ENCODE data around the gene EPHA3. TPM values are rescaled to one million over a fixed set of nuclear protein-coding genes. Genes with fewer than 3 reads are reported as not detected.

Gene EPHA3
- total and polyA plus RNA-seq, 2 donors from 2014 or later: 0.19 to 6.5 TPM

- Histone ChIP-seq H3K4me3 (ENCODE audit: low read length in 3 of 3) (no peak overlapping the region), H3K9ac (ENCODE audit: low read length in 3 of 3) (no peak overlapping the region), H3K9me3 (ENCODE audit: control insufficient read depth in 2 of 3, insufficient read depth in 1 of 3, low read length in 3 of 3) (no peaks in the 10 kb centered on the region), H3K36me3 (ENCODE audit: control insufficient read depth in 2 of 3, insufficient read depth in 3 of 3, low read length in 3 of 3) (no peaks in the 10 kb centered on the region), H3K27ac (ENCODE audit: low read depth in 2 of 2, low read length in 2 of 2) (no peak overlapping the region), H3K4me1 (ENCODE audit: control insufficient read depth in 2 of 3, insufficient read depth in 2 of 3, low read depth in 1 of 3, low read length in 3 of 3) (no peaks in the 10 kb centered on the region), H3K27me3 (ENCODE audit: control insufficient read depth, insufficient read depth, low read length) (no peaks in the 10 kb centered on the region)
- intact Hi-C loops (cut with DNase I): no loop called here
- FAIRE-seq: no peak
- no peak for DNase-seq
- no peak for TF ChIP-seq CTCF (IDR thresholded peaks at IDR 0.05; ENCODE audit: borderline replicate concordance, extremely low read depth, insufficient read depth)
Observed at GRCh38 chr3:89171687-89172545, 64.5 kb downstream of the EPHA3 start.

DNA sequence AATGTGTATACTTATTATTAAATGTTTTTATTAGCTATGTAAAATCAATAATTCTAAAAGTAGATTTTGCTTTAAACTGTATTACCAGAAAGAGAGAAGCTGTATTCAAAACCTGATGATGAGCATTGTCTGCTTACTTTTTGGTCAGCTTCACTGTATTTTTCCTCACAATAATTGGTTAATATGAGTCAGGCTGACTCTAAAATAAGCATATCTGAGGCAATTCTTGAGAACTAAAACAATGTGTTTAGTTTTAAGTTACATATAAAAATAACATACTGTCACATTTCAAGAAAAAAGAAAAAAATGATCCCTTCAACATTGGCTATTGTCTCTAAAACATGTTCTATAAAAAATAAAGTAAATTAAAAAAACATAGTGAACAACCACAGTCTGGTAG lies 66.1 kb downstream of the EPHA3 start:
- Histone ChIP-seq H3K36me3 (ENCODE audit: control insufficient read depth in 2 of 3, insufficient read depth in 3 of 3, low read length in 3 of 3) (no peaks in the 10 kb centered on the region), H3K27ac (ENCODE audit: low read depth in 2 of 2, low read length in 2 of 2) (no peak overlapping the region), H3K9ac (ENCODE audit: low read length in 3 of 3) (no peak overlapping the region), H3K4me3 (ENCODE audit: low read length in 3 of 3) (no peak overlapping the region), H3K4me1 (ENCODE audit: control insufficient read depth in 2 of 3, insufficient read depth in 2 of 3, low read depth in 1 of 3, low read length in 3 of 3) (no peaks in the 10 kb centered on the region), H3K9me3 (ENCODE audit: control insufficient read depth in 2 of 3, insufficient read depth in 1 of 3, low read length in 3 of 3) (no peaks in the 10 kb centered on the region), H3K27me3 (ENCODE audit: control insufficient read depth, insufficient read depth, low read length) (no peaks in the 10 kb centered on the region)
- no peak for FAIRE-seq
- intact Hi-C loops (cut with DNase I): no loop called here
- no peak for DNase-seq
- TF ChIP-seq CTCF (IDR thresholded peaks at IDR 0.05; ENCODE audit: borderline replicate concordance, extremely low read depth, insufficient read depth): no peak

GRCh38 chr3:89179355-89180001 lies 72.1 kb downstream of the EPHA3 start:
- H3K9me3 ChIP-seq (ENCODE audit: control insufficient read depth in 2 of 3, insufficient read depth in 1 of 3, low read length in 3 of 3): no peaks in the 10 kb centered on the region
- no peaks in the 10 kb centered on the region for H3K4me1 ChIP-seq (ENCODE audit: control insufficient read depth in 2 of 3, insufficient read depth in 2 of 3, low read depth in 1 of 3, low read length in 3 of 3)
- H3K27ac ChIP-seq (ENCODE audit: low read depth in 2 of 2, low read length in 2 of 2): no peak overlapping the region
- H3K36me3 ChIP-seq (ENCODE audit: control insufficient read depth in 2 of 3, insufficient read depth in 3 of 3, low read length in 3 of 3): no peaks in the 10 kb centered on the region
- TF ChIP-seq CTCF (IDR thresholded peaks at IDR 0.05; ENCODE audit: borderline replicate concordance, extremely low read depth, insufficient read depth): no peak
- no peak overlapping the region for H3K9ac ChIP-seq (ENCODE audit: low read length in 3 of 3)
- H3K27me3 ChIP-seq (ENCODE audit: control insufficient read depth, insufficient read depth, low read length): no peaks in the 10 kb centered on the region
- intact Hi-C loops (cut with DNase I): no loop called here
- no peak for FAIRE-seq
- no peak overlapping the region for H3K4me3 ChIP-seq (ENCODE audit: low read length in 3 of 3)
- DNase-seq: no peak

All from kidney (tissue), 14 donors.